ENCODE measurements around the gene ADRB2. TPM values are rescaled to one million over a fixed set of nuclear protein-coding genes. Genes with fewer than 3 reads are reported as not detected.

The ADRB2 gene
- total and polyA plus RNA-seq, 4 donors, result 1.2 to 7.6 (median 3.8) TPM

GRCh38 chr5:148864113-148864841 lies 37.9 kb downstream of the ADRB2 start:
- no peaks in the 10 kb centered on the region for H3K27me3 ChIP-seq (ENCODE audit: control insufficient read depth in 4 of 4, insufficient read depth in 4 of 4, low read length in 3 of 4)
- H3K4me3 ChIP-seq (ENCODE audit: low read depth in 1 of 3, low read length in 3 of 3), result no peak overlapping the region
- no peak for TF ChIP-seq TAF1 (conservative IDR thresholded peaks at IDR 0.05)
- TF ChIP-seq REST (IDR thresholded peaks at IDR 0.05), result no peak
- no peak for TF ChIP-seq YY1 (IDR thresholded peaks at IDR 0.05)
- TF ChIP-seq GABPA (IDR thresholded peaks at IDR 0.05 in 1 of 2, conservative IDR thresholded peaks at IDR 0.05 in 1 of 2), result no peak
- TF ChIP-seq ZBTB33 (IDR thresholded peaks at IDR 0.05), result no peak
- no peak for TF ChIP-seq HNF4G (IDR thresholded peaks at IDR 0.05)
- TF ChIP-seq HNF4A (conservative IDR thresholded peaks at IDR 0.05), result no peak
- no peak for TF ChIP-seq SP1 (IDR thresholded peaks at IDR 0.05)
- TF ChIP-seq FOXA1 (IDR thresholded peaks at IDR 0.05), result no peak
- no peak for TF ChIP-seq EGR1 (IDR thresholded peaks at IDR 0.05; ENCODE audit: low read depth in 2 of 2)
- TF ChIP-seq JUND (IDR thresholded peaks at IDR 0.05), result no peak
- no peak for TF ChIP-seq RAD21 (IDR thresholded peaks at IDR 0.05)
- TF ChIP-seq FOXA2 (IDR thresholded peaks at IDR 0.05), result no peak
- no peak for TF ChIP-seq RXRA (IDR thresholded peaks at IDR 0.05)
- TF ChIP-seq NR2F2 (IDR thresholded peaks at IDR 0.05), result no peak
- no peaks in the 10 kb centered on the region for H3K36me3 ChIP-seq (ENCODE audit: control insufficient read depth in 4 of 4, insufficient read depth in 3 of 4, low read depth in 1 of 4, low read length in 3 of 4)
- 77% methylated on average over 5 of the region's 5 CpGs for WGBS
- H3K27ac ChIP-seq (ENCODE audit: low read depth in 1 of 2, low read length in 2 of 2), result no peak overlapping the region
- no peaks in the 10 kb centered on the region for H3K4me1 ChIP-seq (ENCODE audit: control insufficient read depth in 4 of 4, insufficient read depth in 4 of 4, low read length in 3 of 4)
- H3K9ac ChIP-seq (ENCODE audit: low read depth in 1 of 2, low read length in 2 of 2), result no peak overlapping the region
- DNase-seq (ENCODE audit: low spot score), result no peak
- H3K9me3 ChIP-seq (ENCODE audit: control insufficient read depth in 4 of 4, low read length in 3 of 4), result no peaks in the 10 kb centered on the region

GRCh38 chr5:148866024-148866423 lies 39.6 kb downstream of the ADRB2 start:
- H3K9me3 ChIP-seq (ENCODE audit: control insufficient read depth in 4 of 4, low read length in 3 of 4), result no peaks in the 10 kb centered on the region
- H3K27me3 ChIP-seq (ENCODE audit: control insufficient read depth in 4 of 4, insufficient read depth in 4 of 4, low read length in 3 of 4), result no peaks in the 10 kb centered on the region
- no peak overlapping the region for H3K27ac ChIP-seq (ENCODE audit: low read depth in 1 of 2, low read length in 2 of 2)
- 90% methylated on average over 2 of the region's 2 CpGs for WGBS
- no peaks in the 10 kb centered on the region for H3K4me1 ChIP-seq (ENCODE audit: control insufficient read depth in 4 of 4, insufficient read depth in 4 of 4, low read length in 3 of 4)
- H3K9ac ChIP-seq (ENCODE audit: low read depth in 1 of 2, low read length in 2 of 2), result no peak overlapping the region
- no peak for DNase-seq (ENCODE audit: low spot score)
- no peak overlapping the region for H3K4me3 ChIP-seq (ENCODE audit: low read depth in 1 of 3, low read length in 3 of 3)
- TF ChIP-seq CTCF (IDR thresholded peaks at IDR 0.05; ENCODE audit: low read depth, low read length, missing input control) (no peak), HNF4A (conservative IDR thresholded peaks at IDR 0.05) (no peak), JUND (IDR thresholded peaks at IDR 0.05) (no peak)
- no peaks in the 10 kb centered on the region for H3K36me3 ChIP-seq (ENCODE audit: control insufficient read depth in 4 of 4, insufficient read depth in 3 of 4, low read depth in 1 of 4, low read length in 3 of 4)

All from liver (tissue), 9 donors.